Lower lobe of right lung (tissue), 2 donors: Measurements from ENCODE around the gene AOC1. TPM values are rescaled to one million over a fixed set of nuclear protein-coding genes. Genes with fewer than 3 reads are reported as not detected.

Experiments
- ATAC-seq, 2 donors: fragments of 200-7000 bp; cut with Tn5 transposase; one replicate each; pipeline ENCODE4 v1.9.1; 2020 to 2022; ENCODE audit warnings: mild to moderate bottlenecking in 2 of 2, moderate library complexity in 2 of 2
- DNase-seq: peaks from one replicate; pipeline ENCODE4 v3.0.0-alpha.2; 2020
- H3K27ac ChIP-seq: fragments of 200-600 bp; one replicate; pipeline ENCODE4 v1.8.0; 2022
- H3K27me3 ChIP-seq: fragments of 200-600 bp; one replicate; pipeline ENCODE4 v1.8.0; 2022; ENCODE audit warnings: low read depth
- H3K36me3 ChIP-seq: fragments of 200-600 bp; one replicate; pipeline ENCODE4 v1.8.0; 2022; ENCODE audit warnings: mild to moderate bottlenecking
- H3K4me1 ChIP-seq: fragments of 200-600 bp; one replicate; pipeline ENCODE4 v1.8.0; 2022
- H3K4me3 ChIP-seq: fragments of 200-600 bp; one replicate; pipeline ENCODE4 v1.8.0; 2022; ENCODE audit warnings: mild to moderate bottlenecking
- H3K9me3 ChIP-seq: fragments of 200-600 bp; one replicate; pipeline ENCODE4 v1.8.0; 2022
- intact Hi-C: fragments of 100-400 bp; cut with DNase I; formaldehyde crosslinking; loops from one replicate; pipeline ENCODE4 v1.11.0; 2022
- total RNA-seq: library from RNA; stranded (reverse); fragmentation: NEBNext Ultra II Directional; extraction: Animal tissue kit (Norgen Biotek cat#: 25700); gene quantifications from one replicate; pipeline ENCODE4 v1.2.1, GENCODE V29; 2021
- TF ChIP-seq, protein P1 (sequence below): fragments of 200-600 bp; IDR thresholded peaks from one replicate; pipeline ENCODE4 v1.8.0; 2022; ENCODE audit warnings: antibody characterized with exemption, mild to moderate bottlenecking
- donor health status: DM: no; HTN: yes; CAD: no; lungs with severe emphysema.

Gene AOC1
- total RNA-seq, 1 donor from 2014 or later = 1.7 TPM

- Histone ChIP-seq H3K27ac (no peak overlapping the region), H3K9me3 (no peaks in the 10 kb centered on the region), H3K27me3 (no peaks in the 10 kb centered on the region), H3K36me3 (no peaks in the 10 kb centered on the region), H3K4me1 (no peaks in the 10 kb centered on the region), H3K4me3 (no peak overlapping the region)
- DNase-seq (no peak), ATAC-seq (no peak)
- TF ChIP-seq, protein P1, sequence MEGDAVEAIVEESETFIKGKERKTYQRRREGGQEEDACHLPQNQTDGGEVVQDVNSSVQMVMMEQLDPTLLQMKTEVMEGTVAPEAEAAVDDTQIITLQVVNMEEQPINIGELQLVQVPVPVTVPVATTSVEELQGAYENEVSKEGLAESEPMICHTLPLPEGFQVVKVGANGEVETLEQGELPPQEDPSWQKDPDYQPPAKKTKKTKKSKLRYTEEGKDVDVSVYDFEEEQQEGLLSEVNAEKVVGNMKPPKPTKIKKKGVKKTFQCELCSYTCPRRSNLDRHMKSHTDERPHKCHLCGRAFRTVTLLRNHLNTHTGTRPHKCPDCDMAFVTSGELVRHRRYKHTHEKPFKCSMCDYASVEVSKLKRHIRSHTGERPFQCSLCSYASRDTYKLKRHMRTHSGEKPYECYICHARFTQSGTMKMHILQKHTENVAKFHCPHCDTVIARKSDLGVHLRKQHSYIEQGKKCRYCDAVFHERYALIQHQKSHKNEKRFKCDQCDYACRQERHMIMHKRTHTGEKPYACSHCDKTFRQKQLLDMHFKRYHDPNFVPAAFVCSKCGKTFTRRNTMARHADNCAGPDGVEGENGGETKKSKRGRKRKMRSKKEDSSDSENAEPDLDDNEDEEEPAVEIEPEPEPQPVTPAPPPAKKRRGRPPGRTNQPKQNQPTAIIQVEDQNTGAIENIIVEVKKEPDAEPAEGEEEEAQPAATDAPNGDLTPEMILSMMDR = no peak
- intact Hi-C loops = no loop called here
These were observed 23.9 kb upstream of the AOC1 start for GRCh38 chr7:150828384-150828783.

DNA sequence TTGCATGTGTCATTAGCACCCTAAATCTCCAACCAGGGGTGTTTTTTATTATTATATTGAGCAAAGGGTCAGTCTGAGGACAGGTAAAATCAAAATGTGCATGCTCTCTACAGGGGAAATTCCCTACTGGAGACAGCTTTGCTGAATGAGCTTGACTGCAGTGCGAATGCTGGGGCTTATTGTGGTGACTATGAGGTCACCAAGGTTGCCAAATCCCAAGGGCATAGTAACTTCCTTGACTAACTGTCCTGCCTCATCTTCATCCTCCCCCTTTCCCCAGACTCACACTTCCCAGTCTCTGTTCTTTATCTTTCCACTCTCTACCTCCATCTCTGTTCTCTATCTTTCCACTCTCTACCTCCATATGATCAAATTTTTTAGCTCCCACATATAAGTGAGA lies 22.9 kb upstream of the AOC1 start:
- Histone ChIP-seq H3K27me3 (no peaks in the 10 kb centered on the region), H3K4me1 (no peaks in the 10 kb centered on the region), H3K9me3 (no peaks in the 10 kb centered on the region), H3K27ac (no peak overlapping the region), H3K4me3 (no peak overlapping the region), H3K36me3 (no peaks in the 10 kb centered on the region)
- intact Hi-C loops = no loop called here
- TF ChIP-seq, protein P1 = no peak
- no peak for DNase-seq
- ATAC-seq = no peak

GRCh38 chr7:150830937-150831336 lies 21.4 kb upstream of the AOC1 start:
- TF ChIP-seq, protein P1 = no peak
- Histone ChIP-seq H3K27ac (no peak overlapping the region), H3K9me3 (no peaks in the 10 kb centered on the region), H3K36me3 (no peaks in the 10 kb centered on the region), H3K27me3 (no peaks in the 10 kb centered on the region), H3K4me1 (no peaks in the 10 kb centered on the region), H3K4me3 (no peak overlapping the region)
- DNase-seq = no peak
- intact Hi-C loops = no loop called here
- ATAC-seq = no peak

GRCh38 chr7:150831851-150832250 lies 20.5 kb upstream of the AOC1 start:
- DNase-seq = no peak
- no peak overlapping the region for H3K27ac ChIP-seq

GRCh38 chr7:150835019-150835418 lies 17.3 kb upstream of the AOC1 start:
- Histone ChIP-seq H3K4me3 (no peak overlapping the region), H3K36me3 (no peaks in the 10 kb centered on the region), H3K27ac (no peak overlapping the region), H3K9me3 (no peaks in the 10 kb centered on the region), H3K4me1 (no peaks in the 10 kb centered on the region), H3K27me3 (no peaks in the 10 kb centered on the region)
- ATAC-seq = no peak
- TF ChIP-seq, protein P1 = no peak
- DNase-seq = no peak
- intact Hi-C loops = no loop called here

More at GRCh38 chr7:150831851-150832250, 20.5 kb upstream of the AOC1 start:
- no peak for ATAC-seq
- Histone ChIP-seq H3K36me3 (no peaks in the 10 kb centered on the region), H3K4me1 (no peaks in the 10 kb centered on the region), H3K4me3 (no peak overlapping the region), H3K9me3 (no peaks in the 10 kb centered on the region), H3K27me3 (no peaks in the 10 kb centered on the region)
- intact Hi-C loops = no loop called here
- TF ChIP-seq, protein P1 = no peak

GRCh38 chr7:150835702-150836280 lies 16.5 kb upstream of the AOC1 start:
- H3K4me1 ChIP-seq = no peaks in the 10 kb centered on the region
- no peaks in the 10 kb centered on the region for H3K27me3 ChIP-seq
- no peaks in the 10 kb centered on the region for H3K36me3 ChIP-seq
- intact Hi-C loops = no loop called here
- ATAC-seq (no peak), DNase-seq (no peak)
- no peak overlapping the region for H3K27ac ChIP-seq
- TF ChIP-seq, protein P1 = no peak
- H3K4me3 ChIP-seq = no peak overlapping the region
- no peaks in the 10 kb centered on the region for H3K9me3 ChIP-seq
